Caco-2 (cell line): ENCODE results near the gene ELL. TPM values are rescaled to one million over a fixed set of nuclear protein-coding genes. Genes with fewer than 3 reads are reported as not detected.
A peak's percentile ranks its signal among the peaks of the same experiment; 100 is the strongest.

Experiments
- BruUV-seq: library from RNA; stranded (reverse); fragments of 400-500 nt; replicated peaks from 2 replicates; lab custom pipeline; 2021; lab: Mats Ljungman, UMichigan
- CTCF ChIA-PET: fragments of 300-600 bp; sonication (Branson Sonifier 250); formaldehyde crosslinking; loops from one replicate; lab custom pipeline; 2022; ENCODE audit warnings: antibody characterized with exemption; lab: Charles Lee
- POLR2A ChIA-PET: fragments of 300-600 bp; sonication (Branson Sonifier 250); formaldehyde crosslinking; loops from one replicate; lab custom pipeline; 2022; ENCODE audit warnings: antibody characterized with exemption; lab: Charles Lee
- DNase-seq, 2 experiments: peaks; one replicate each; pipeline versions ENCODE4 v3.0.0 to v3.0.0-alpha.2; 2020 to 2022
- H3K27me3 ChIP-seq: replicated peaks from 2 replicates; pipeline ENCODE4 v1.6.0; 2011; ENCODE audit warnings: low read length; ENCODE audit not compliant: control insufficient read depth, insufficient read depth
- H3K36me3 ChIP-seq: 2 replicates; pipeline ENCODE4 v1.5.1; 2011; ENCODE audit warnings: low read length; ENCODE audit not compliant: control insufficient read depth, insufficient read depth
- H3K4me1 ChIP-seq: fragments of 250-450 bp; sonication (Bioruptor Pico); 2 replicates; pipeline ENCODE4 v1.5.1; 2020; ENCODE audit warnings: mild to moderate bottlenecking
- H3K4me3 ChIP-seq: 2 replicates; pipeline ENCODE4 v1.5.1; 2011; ENCODE audit warnings: low read depth, mild to moderate bottlenecking, control low read depth, low read length
- H3K9me3 ChIP-seq: fragments of 250-450 bp; sonication (Bioruptor Pico); 2 replicates; pipeline ENCODE4 v1.5.1; 2020; ENCODE audit warnings: mild to moderate bottlenecking, moderate library complexity
- H3K27ac Mint-ChIP-seq: one replicate; pipeline ENCODE4 v1.8.0; 2022; ENCODE audit warnings: mixed read lengths; ENCODE audit not compliant: unreplicated experiment
- H3K27me3 Mint-ChIP-seq: one replicate; pipeline ENCODE4 v1.8.0; 2022; ENCODE audit warnings: mixed read lengths; ENCODE audit not compliant: insufficient read depth, unreplicated experiment
- H3K36me3 Mint-ChIP-seq: one replicate; pipeline ENCODE4 v1.8.0; 2022; ENCODE audit warnings: mild to moderate bottlenecking, mixed read lengths; ENCODE audit not compliant: insufficient read depth, unreplicated experiment
- H3K4me1 Mint-ChIP-seq: one replicate; pipeline ENCODE4 v1.8.0; 2022; ENCODE audit warnings: low read depth, mixed read lengths; ENCODE audit not compliant: unreplicated experiment
- H3K4me3 Mint-ChIP-seq: one replicate; pipeline ENCODE4 v1.8.0; 2022; ENCODE audit warnings: mild to moderate bottlenecking, moderate library complexity, mixed read lengths; ENCODE audit not compliant: unreplicated experiment
- H3K9me3 Mint-ChIP-seq: one replicate; pipeline ENCODE4 v1.8.0; 2022; ENCODE audit warnings: mixed read lengths; ENCODE audit not compliant: unreplicated experiment
- CTCF ChIP-seq, 2 experiments: fragments of 200-600 bp in 1 of 2; IDR thresholded peaks; 1 replicate in 1 of 2; 2 replicates in 1 of 2; pipeline versions ENCODE4 v1.5.1 to v1.8.0; 2011 to 2022; ENCODE audit warnings: antibody characterized with exemption in 1 of 2, control low read depth in 1 of 2, inconsistent platforms in 1 of 2, low read depth in 1 of 2, low read length in 1 of 2, mild to moderate bottlenecking in 1 of 2, moderate library complexity in 1 of 2; ENCODE audit not compliant: insufficient read depth in 1 of 2, severe bottlenecking in 1 of 2, unreplicated experiment in 1 of 2
- intact Hi-C: fragments of 100-400 bp; cut with micrococcal nuclease; formaldehyde crosslinking; loops from one replicate; pipeline ENCODE4 v1.10.0; 2022; ENCODE audit not compliant: unreplicated experiment
- total RNA-seq: library from RNA; stranded (reverse); gene quantifications from 2 replicates; pipeline ENCODE4 v1.2.3, GENCODE V29; 2022

ELL gene
- total RNA-seq, 1 experiment from 2014 or later, result 12.1 TPM

- H3K27me3 ChIP-seq, result no peaks in the 10 kb centered on the region
- no peaks in the 10 kb centered on the region for H3K9me3 ChIP-seq
- DNase-seq, result no peak
- Mint-ChIP-seq H3K9me3 (no peaks in the 10 kb centered on the region), H3K4me3 (no peak overlapping the region), H3K36me3 (no peaks in the 10 kb centered on the region), H3K4me1 (peaks cover 39% of the 10 kb centered on the region), H3K27me3 (no peaks in the 10 kb centered on the region), H3K27ac (no peak overlapping the region)
- H3K4me1 ChIP-seq, result peaks cover 43% of the 10 kb centered on the region
- H3K36me3 ChIP-seq, result no peaks in the 10 kb centered on the region
- ChIA-PET POLR2A (no interaction called here), CTCF (interaction anchor here (2.1 kb wide), 1 partner anchor 12 kb away, joined by 11 read pairs; the partner anchor contains the start of gene ELL)
- TF ChIP-seq CTCF (IDR thresholded peaks at IDR 0.05; ENCODE audit: insufficient read depth in 1 of 2, low read depth in 1 of 2, low read length in 1 of 2, severe bottlenecking in 1 of 2, unreplicated experiment in 1 of 2), result no peak
- BruUV-seq, result no TSS peak
- intact Hi-C loops, result no loop called here
- no peak overlapping the region for H3K4me3 ChIP-seq
Observed at GRCh38 chr19:18508585-18508984, 13.3 kb downstream of the ELL start.

- no peaks in the 10 kb centered on the region for H3K27me3 Mint-ChIP-seq
- BruUV-seq, result no TSS peak
- Histone ChIP-seq H3K27me3 (no peaks in the 10 kb centered on the region), H3K9me3 (no peaks in the 10 kb centered on the region), H3K4me1 (peaks cover 43% of the 10 kb centered on the region), H3K36me3 (no peaks in the 10 kb centered on the region), H3K4me3 (no peak overlapping the region)
- no peak for TF ChIP-seq CTCF (IDR thresholded peaks at IDR 0.05; ENCODE audit: insufficient read depth in 1 of 2, low read depth in 1 of 2, low read length in 1 of 2, severe bottlenecking in 1 of 2, unreplicated experiment in 1 of 2)
- H3K9me3 Mint-ChIP-seq, result no peaks in the 10 kb centered on the region
- CTCF ChIA-PET, result interaction anchor here (2.1 to 2.4 kb wide), 2 partner anchors 13 to 19 kb away, joined by 9 to 11 read pairs; partner anchors contain the start of gene ELL
- peaks cover 33% of the 10 kb centered on the region for H3K4me1 Mint-ChIP-seq
- no peak for DNase-seq
- H3K36me3 Mint-ChIP-seq, result no peaks in the 10 kb centered on the region
- peak overlapping the region; percentile 76 for H3K27ac Mint-ChIP-seq
- peak overlapping the region; percentile 49 for H3K4me3 Mint-ChIP-seq
- intact Hi-C loops, result no loop called here
- POLR2A ChIA-PET, result interaction anchor here (0.9 kb wide), 1 partner anchor 11 kb away, joined by 3 read pairs; no protein-coding TSS in a partner anchor
Observed at GRCh38 chr19:18507727-18508440, 14.0 kb downstream of the ELL start.

GRCh38 chr19:18507021-18507726, 14.7 kb downstream of the ELL start:
- BruUV-seq, result no TSS peak
- no peaks in the 10 kb centered on the region for H3K27me3 Mint-ChIP-seq
- no peaks in the 10 kb centered on the region for H3K36me3 ChIP-seq
- no peaks in the 10 kb centered on the region for H3K9me3 Mint-ChIP-seq
- no peak overlapping the region for H3K4me3 ChIP-seq
- no peaks in the 10 kb centered on the region for H3K9me3 ChIP-seq
- H3K27me3 ChIP-seq, result no peaks in the 10 kb centered on the region
- H3K27ac Mint-ChIP-seq, result peak overlapping the region; percentile 76
- no peak for TF ChIP-seq CTCF (IDR thresholded peaks at IDR 0.05; ENCODE audit: insufficient read depth in 1 of 2, low read depth in 1 of 2, low read length in 1 of 2, severe bottlenecking in 1 of 2, unreplicated experiment in 1 of 2)
- CTCF ChIA-PET, result interaction anchor here (2.1 to 2.4 kb wide), 2 partner anchors 14 to 18 kb away, joined by 9 to 11 read pairs; partner anchors contain the start of gene ELL
- H3K4me1 Mint-ChIP-seq, result peaks cover 33% of the 10 kb centered on the region
- peaks cover 4% of the 10 kb centered on the region for H3K36me3 Mint-ChIP-seq
- peak overlapping the region; percentile 49 for H3K4me3 Mint-ChIP-seq
- intact Hi-C loops, result no loop called here
- POLR2A ChIA-PET, result interaction anchor here (0.9 kb wide), 1 partner anchor 10 kb away, joined by 3 read pairs; no protein-coding TSS in a partner anchor
- H3K4me1 ChIP-seq, result peaks cover 43% of the 10 kb centered on the region
- DNase-seq, result no peak
